Measurements from ENCODE around the gene PKLR.

Gene PKLR

GRCh38 chr1:155244368-155245162 lies 56.7 kb downstream of the PKLR start:
- peak; percentile 37 for TF ChIP-seq CTCF (IDR thresholded peaks at IDR 0.05; ENCODE audit: insufficient read depth, low read length, poor library complexity, severe bottlenecking)
- H3K4me3 ChIP-seq (replicated peaks; ENCODE audit: low read depth, low read length): peak overlapping the region; percentile 71
- H3K36me3 ChIP-seq (ENCODE audit: control insufficient read depth, insufficient read depth, low read length): no peaks in the 10 kb centered on the region; the same call in 1 of the 2 replicates
- no peaks in the 10 kb centered on the region for H3K27me3 ChIP-seq (replicated peaks; ENCODE audit: control insufficient read depth, insufficient read depth, low read length)
- DNase-seq (ENCODE audit: extremely low read depth, insufficient read length): peak; percentile 95

- Histone ChIP-seq H3K36me3 (ENCODE audit: control insufficient read depth, insufficient read depth, low read length) (peaks cover under 1% of the 10 kb centered on the region; the same call in 1 of the 2 replicates), H3K4me3 (replicated peaks; ENCODE audit: low read depth, low read length) (peak overlapping the region; percentile 71), H3K27me3 (replicated peaks; ENCODE audit: control insufficient read depth, insufficient read depth, low read length) (no peaks in the 10 kb centered on the region)
- DNase-seq (ENCODE audit: extremely low read depth, insufficient read length): no peak
- no peak for TF ChIP-seq CTCF (IDR thresholded peaks at IDR 0.05; ENCODE audit: insufficient read depth, low read length, poor library complexity, severe bottlenecking)
Observed at GRCh38 chr1:155242805-155243358, 58.4 kb downstream of the PKLR start.

GRCh38 chr1:155241841-155242264 lies 59.4 kb downstream of the PKLR start:
- no peak for DNase-seq (ENCODE audit: extremely low read depth, insufficient read length)
- Histone ChIP-seq H3K36me3 (ENCODE audit: control insufficient read depth, insufficient read depth, low read length) (peaks cover 2% of the 10 kb centered on the region; the same call in 1 of the 2 replicates), H3K4me3 (replicated peaks; ENCODE audit: low read depth, low read length) (no peak overlapping the region), H3K27me3 (replicated peaks; ENCODE audit: control insufficient read depth, insufficient read depth, low read length) (no peaks in the 10 kb centered on the region)
- TF ChIP-seq CTCF (IDR thresholded peaks at IDR 0.05; ENCODE audit: insufficient read depth, low read length, poor library complexity, severe bottlenecking): no peak

- no peak for TF ChIP-seq CTCF (IDR thresholded peaks at IDR 0.05; ENCODE audit: insufficient read depth, low read length, poor library complexity, severe bottlenecking)
- Histone ChIP-seq H3K4me3 (replicated peaks; ENCODE audit: low read depth, low read length) (peak overlapping the region; percentile 60), H3K36me3 (ENCODE audit: control insufficient read depth, insufficient read depth, low read length) (peaks cover 2% of the 10 kb centered on the region; the same call in 1 of the 2 replicates), H3K27me3 (replicated peaks; ENCODE audit: control insufficient read depth, insufficient read depth, low read length) (no peaks in the 10 kb centered on the region)
- DNase-seq (ENCODE audit: extremely low read depth, insufficient read length): no peak
Observed at GRCh38 chr1:155241069-155241679, 60.1 kb downstream of the PKLR start.
